ENCODE results near the gene TFAM. TPM values are rescaled to one million over a fixed set of nuclear protein-coding genes. Genes with fewer than 3 reads are reported as not detected.

TFAM gene
- total RNA-seq, 1 donor from 2014 or later: 3.4 TPM

DNA sequence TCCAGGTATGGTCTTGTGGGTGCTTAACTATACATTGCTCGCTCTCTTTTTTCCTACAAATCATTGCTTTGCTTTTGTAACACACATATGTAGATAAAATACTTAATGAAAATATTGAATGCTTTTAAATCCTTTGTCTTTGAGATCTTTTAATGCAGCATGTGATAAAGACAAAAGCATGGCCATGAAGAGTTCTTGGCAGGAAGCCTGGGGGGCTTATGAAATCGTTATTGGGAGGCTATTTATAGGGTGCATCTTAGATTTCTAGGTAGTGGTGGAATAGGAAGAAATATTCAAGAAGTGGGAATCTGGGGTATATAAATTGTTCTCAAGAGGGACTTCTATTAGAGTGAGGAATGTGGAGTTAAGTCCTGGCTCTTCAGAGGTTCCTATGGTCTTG, 28.5 kb upstream of the TFAM start:
- TF ChIP-seq, protein P1, sequence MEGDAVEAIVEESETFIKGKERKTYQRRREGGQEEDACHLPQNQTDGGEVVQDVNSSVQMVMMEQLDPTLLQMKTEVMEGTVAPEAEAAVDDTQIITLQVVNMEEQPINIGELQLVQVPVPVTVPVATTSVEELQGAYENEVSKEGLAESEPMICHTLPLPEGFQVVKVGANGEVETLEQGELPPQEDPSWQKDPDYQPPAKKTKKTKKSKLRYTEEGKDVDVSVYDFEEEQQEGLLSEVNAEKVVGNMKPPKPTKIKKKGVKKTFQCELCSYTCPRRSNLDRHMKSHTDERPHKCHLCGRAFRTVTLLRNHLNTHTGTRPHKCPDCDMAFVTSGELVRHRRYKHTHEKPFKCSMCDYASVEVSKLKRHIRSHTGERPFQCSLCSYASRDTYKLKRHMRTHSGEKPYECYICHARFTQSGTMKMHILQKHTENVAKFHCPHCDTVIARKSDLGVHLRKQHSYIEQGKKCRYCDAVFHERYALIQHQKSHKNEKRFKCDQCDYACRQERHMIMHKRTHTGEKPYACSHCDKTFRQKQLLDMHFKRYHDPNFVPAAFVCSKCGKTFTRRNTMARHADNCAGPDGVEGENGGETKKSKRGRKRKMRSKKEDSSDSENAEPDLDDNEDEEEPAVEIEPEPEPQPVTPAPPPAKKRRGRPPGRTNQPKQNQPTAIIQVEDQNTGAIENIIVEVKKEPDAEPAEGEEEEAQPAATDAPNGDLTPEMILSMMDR (IDR thresholded peaks at IDR 0.05): no peak
- Histone ChIP-seq H3K27ac (no peak overlapping the region), H3K9me3 (no peaks in the 10 kb centered on the region), H3K27me3 (no peaks in the 10 kb centered on the region), H3K36me3 (no peaks in the 10 kb centered on the region), H3K4me1 (peaks cover 0 to 3% of the 10 kb centered on the region in 2 donors), H3K4me3 (no peak overlapping the region)
- intact Hi-C loops (cut with DNase I): no loop called here
- no peak for DNase-seq (ENCODE audit: low spot score in 2 of 2)

DNA sequence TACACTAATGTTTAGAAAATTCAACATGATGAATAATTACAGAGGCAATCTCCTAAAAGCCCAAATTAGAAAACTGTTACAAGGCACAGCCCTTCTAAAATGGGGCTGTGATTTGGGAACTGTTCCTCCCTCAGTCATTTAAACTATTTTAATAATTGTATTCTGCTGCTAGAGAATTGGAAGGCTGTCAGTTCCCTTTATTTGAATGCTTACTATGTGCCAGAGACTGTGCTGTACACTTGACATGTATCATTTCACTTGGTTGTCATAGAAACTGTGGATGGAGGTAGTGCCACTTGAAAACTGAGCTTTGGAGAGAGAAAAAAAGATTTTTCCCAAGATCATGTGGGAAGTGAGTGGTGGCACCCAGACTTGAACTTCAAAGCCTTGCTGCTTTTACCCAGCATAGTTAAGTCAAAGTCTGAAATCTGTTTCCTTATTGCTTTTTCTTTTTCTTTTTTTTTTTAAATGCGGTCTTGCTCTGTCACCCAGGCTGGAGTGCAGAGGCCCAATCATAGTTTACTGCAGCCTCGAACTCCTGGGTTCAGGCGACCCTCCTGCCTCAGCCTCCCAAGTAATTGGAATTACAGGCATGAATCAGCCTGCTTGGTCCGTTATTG, 26.8 kb upstream of the TFAM start:
- Histone ChIP-seq H3K4me3 (no peak overlapping the region), H3K27me3 (no peaks in the 10 kb centered on the region), H3K9me3 (no peaks in the 10 kb centered on the region), H3K4me1 (no peaks in the 10 kb centered on the region), H3K36me3 (no peaks in the 10 kb centered on the region), H3K27ac (no peak overlapping the region)
- intact Hi-C loops (cut with DNase I): no loop called here
- TF ChIP-seq, protein P1 (IDR thresholded peaks at IDR 0.05): no peak
- DNase-seq (ENCODE audit: low spot score in 2 of 2): no peak

DNA sequence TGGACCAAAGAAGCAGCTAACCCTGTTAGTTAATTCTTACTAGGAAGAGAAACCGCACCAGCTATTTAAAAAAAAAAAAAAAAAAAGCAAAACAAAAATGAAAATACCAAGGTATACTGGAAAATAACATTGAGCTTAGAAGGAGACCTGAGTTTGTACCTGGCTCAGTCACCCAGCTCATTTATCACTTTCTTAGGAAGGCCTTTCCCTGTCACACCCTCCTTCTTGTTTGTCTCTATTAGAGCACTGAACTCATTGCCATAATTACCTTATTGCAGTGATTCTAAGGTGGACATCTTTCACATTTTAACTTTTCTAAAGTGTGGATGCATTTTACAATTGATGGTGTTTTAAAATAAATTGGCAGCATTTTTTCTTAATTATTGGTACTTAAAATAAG, 26.3 kb upstream of the TFAM start:
- intact Hi-C loops (cut with DNase I): no loop called here
- no peak overlapping the region for H3K27ac ChIP-seq
- no peak overlapping the region for H3K4me3 ChIP-seq
- TF ChIP-seq, protein P1 (IDR thresholded peaks at IDR 0.05): no peak
- H3K9me3 ChIP-seq: no peaks in the 10 kb centered on the region
- H3K4me1 ChIP-seq: no peaks in the 10 kb centered on the region
- peaks cover 0 to 3% of the 10 kb centered on the region in 2 donors for H3K36me3 ChIP-seq
- no peak for DNase-seq (ENCODE audit: low spot score in 2 of 2)
- H3K27me3 ChIP-seq: no peaks in the 10 kb centered on the region

DNA sequence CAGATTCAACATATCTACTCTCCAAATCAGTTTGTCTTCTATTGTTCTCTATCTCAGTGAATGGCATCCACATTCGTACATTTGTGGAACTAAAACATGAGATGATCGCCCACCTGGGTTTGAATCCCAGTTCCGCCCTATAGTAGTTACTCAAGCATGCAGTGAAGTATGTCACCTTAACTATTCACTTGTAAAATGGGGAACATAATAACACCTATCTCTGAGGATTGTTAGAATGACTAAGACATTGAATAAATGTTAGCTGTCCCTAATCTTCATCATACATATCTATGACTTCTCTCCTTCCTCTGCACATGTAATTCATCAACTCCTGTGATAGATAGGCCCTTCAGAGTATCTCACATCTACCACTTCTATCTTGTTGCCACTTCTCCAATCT, 25.7 kb upstream of the TFAM start:
- TF ChIP-seq, protein P1 (IDR thresholded peaks at IDR 0.05): no peak
- Histone ChIP-seq H3K4me3 (no peak overlapping the region), H3K36me3 (peaks cover 0 to 9% of the 10 kb centered on the region in 2 donors), H3K27ac (no peak overlapping the region), H3K9me3 (no peaks in the 10 kb centered on the region), H3K4me1 (no peaks in the 10 kb centered on the region), H3K27me3 (no peaks in the 10 kb centered on the region)
- no peak for DNase-seq (ENCODE audit: low spot score in 2 of 2)
- intact Hi-C loops (cut with DNase I): no loop called here

DNA sequence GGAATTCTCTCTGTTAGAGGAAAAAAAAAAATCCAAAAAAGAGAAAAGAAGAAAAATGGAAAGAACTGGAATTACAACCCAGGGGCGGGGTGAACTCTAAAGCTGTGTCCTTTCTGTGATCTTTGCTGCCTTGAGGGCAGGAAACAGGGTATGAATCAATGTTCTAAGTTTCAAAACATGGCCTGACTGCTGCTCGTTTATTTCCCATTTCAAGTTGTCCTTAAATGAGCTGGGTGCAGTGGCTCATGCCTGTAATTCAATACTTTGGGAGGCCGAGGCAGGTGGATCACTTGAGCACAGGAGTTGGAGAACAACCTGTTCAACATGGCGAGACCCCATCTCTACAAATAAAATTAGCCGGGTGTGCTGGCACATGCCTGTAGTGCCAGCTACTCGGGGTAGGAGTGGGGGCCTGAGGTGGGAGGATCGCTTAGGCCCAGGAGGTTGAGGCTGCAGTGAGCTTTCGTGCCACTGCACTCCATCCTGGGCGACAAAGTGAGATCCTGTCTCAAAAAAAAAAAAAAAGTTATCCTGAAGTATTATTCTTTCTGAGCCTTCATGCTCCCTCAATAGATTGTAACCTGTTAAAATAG, 24.7 kb upstream of the TFAM start:
- Histone ChIP-seq H3K9me3 (no peaks in the 10 kb centered on the region), H3K4me1 (no peaks in the 10 kb centered on the region), H3K27me3 (no peaks in the 10 kb centered on the region), H3K27ac (no peak overlapping the region), H3K4me3 (no peak overlapping the region), H3K36me3 (peaks cover 0 to 13% of the 10 kb centered on the region in 2 donors)
- TF ChIP-seq, protein P1 (IDR thresholded peaks at IDR 0.05): no peak
- intact Hi-C loops (cut with DNase I): no loop called here
- no peak for DNase-seq (ENCODE audit: low spot score in 2 of 2)
